Left colon (tissue), 2 donors: ENCODE measurements around the gene TPCN2. TPM values are rescaled to one million over a fixed set of nuclear protein-coding genes. Genes with fewer than 3 reads are reported as not detected.

Source experiments
- ATAC-seq: fragments of 200-7000 bp; cut with Tn5 transposase; one replicate; pipeline ENCODE4 v1.9.1; 2020; ENCODE audit warnings: mild to moderate bottlenecking, moderate library complexity
- DNase-seq, 2 donors: peaks; one replicate each; pipeline ENCODE4 v3.0.0-alpha.2; 2020
- intact Hi-C, 2 donors: fragments of 100-400 bp; cut with DNase I in 1 of 2; cut with micrococcal nuclease in 1 of 2; formaldehyde crosslinking; loops; one replicate each; pipeline versions ENCODE4 v1.11.2 to v1.14.0; 2022; cut with DNase I, micrococcal nuclease
- microRNA-seq, 2 donors: library from miRNA; unstranded; fragments of <30 nt; microRNA quantifications; one replicate each; pipeline versions ENCODE4 v1.1.0 to v1.2.0, GENCODE V29; 2020
- total RNA-seq, 2 donors: library from RNA; stranded (reverse); fragmentation: NEBNext Ultra II Directional; extraction: Animal tissue kit (Norgen Biotek cat#: 25700); gene quantifications; one replicate each; pipeline ENCODE4 v1.2.1, GENCODE V29; 2021
- donor health status: DM: no; HTN: no; CAD: no.
- donor health status: DM: yes; HTN: yes; CAD: no.

Gene TPCN2
- total RNA-seq, 2 donors from 2014 or later, result 17.1 to 17.6 TPM

GRCh38 chr11:69173925-69174581 lies 125.3 kb downstream of the TPCN2 start:
- ATAC-seq (no peak), DNase-seq (no peak)
- intact Hi-C loops, result no loop called here

- ATAC-seq, result no peak
- DNase-seq, result no peak
- intact Hi-C loops, result no loop called here
These were observed 126.1 kb downstream of the TPCN2 start for GRCh38 chr11:69174841-69175240.

GRCh38 chr11:69178819-69179482 lies 130.2 kb downstream of the TPCN2 start:
- DNase-seq, result no peak
- intact Hi-C loops, result no loop called here
- no peak for ATAC-seq

GRCh38 chr11:69180226-69180625 lies 131.5 kb downstream of the TPCN2 start:
- DNase-seq (no peak), ATAC-seq (no peak)
- intact Hi-C loops, result no loop called here

- no peak for DNase-seq
These were observed 132.0 kb downstream of the TPCN2 start for GRCh38 chr11:69180726-69181125.

GRCh38 chr11:69183613-69184012 lies 134.9 kb downstream of the TPCN2 start:
- intact Hi-C loops, result no loop called here
- peak; percentile 78 for ATAC-seq
- DNase-seq, result peak in 1 of 2 donors; percentile 7

More at GRCh38 chr11:69180726-69181125, 132.0 kb downstream of the TPCN2 start:
- intact Hi-C loops, result no loop called here
- no peak for ATAC-seq

Small RNAs within 50 kb of the gene (microRNA-seq; reads per million reads assigned to microRNA genes)
- 0 to 1.1 reads per million in 2 donors for gene MIR3164

Other genes with a start within 250 kb of the TPCN2 start
- gene CPT1A, start 207.0 kb upstream of the TPCN2 start, total RNA-seq, result 100 to 1,000 TPM; 149 to 261 TPM
- gene MRPL21, start 145.1 kb upstream of the TPCN2 start, total RNA-seq, result 10 to 100 TPM; 71.7 to 87.8 TPM
- 10 to 100 TPM; 17.5 to 20.8 TPM for gene IGHMBP2, start 145.0 kb upstream of the TPCN2 start, total RNA-seq
- gene MRGPRD, start 67.9 kb upstream of the TPCN2 start, total RNA-seq, result not detected
- 10 to 100 TPM in 1 of 2 donors, 1 to 10 TPM in 1; 3.4 to 25.2 TPM for gene MRGPRF, start 35.7 kb upstream of the TPCN2 start, total RNA-seq
- gene SMIM38, start 107.0 kb downstream of the TPCN2 start, total RNA-seq, result under 1 TPM; 0.22 to 0.70 TPM
- gene MYEOV, start 245.2 kb downstream of the TPCN2 start, total RNA-seq, result 1 to 10 TPM; 3.8 to 8.0 TPM